Activated CD8-positive, alpha-beta T cell treated with anti-CD3 and anti-CD28 coated beads for 36 hours (primary cell): ENCODE data around the gene DACT3. TPM values are rescaled to one million over a fixed set of nuclear protein-coding genes. Genes with fewer than 3 reads are reported as not detected.

Source experiments
- ATAC-seq: fragments of 200-7000 bp; cut with Tn5 transposase; one replicate; pipeline ENCODE4 v1.10.0; 2021; ENCODE audit warnings: mild to moderate bottlenecking, moderate library complexity
- CTCF ChIA-PET: fragments of 350-600 bp; sonication (Branson Sonifier 250); formaldehyde crosslinking; loops from one replicate; lab custom pipeline; 2021; ENCODE audit warnings: antibody characterized with exemption; lab: Charles Lee
- POLR2A ChIA-PET: fragments of 350-600 bp; sonication (Branson Sonifier 250); formaldehyde crosslinking; loops from one replicate; lab custom pipeline; 2021; ENCODE audit warnings: antibody characterized with exemption; lab: Charles Lee
- DNase-seq: peaks from one replicate; pipeline ENCODE4 v3.0.0-alpha.2; 2020
- H3K27ac Mint-ChIP-seq: one replicate; pipeline ENCODE4 v1.8.0; 2021; ENCODE audit warnings: mild to moderate bottlenecking, mixed read lengths
- H3K27me3 Mint-ChIP-seq: one replicate; pipeline ENCODE4 v1.8.0; 2021; ENCODE audit warnings: mixed read lengths
- H3K36me3 Mint-ChIP-seq: one replicate; pipeline ENCODE4 v1.8.0; 2021; ENCODE audit warnings: low read depth, mixed read lengths
- H3K4me1 Mint-ChIP-seq: one replicate; pipeline ENCODE4 v1.8.0; 2021; ENCODE audit warnings: low read depth, mixed read lengths
- H3K4me3 Mint-ChIP-seq: one replicate; pipeline ENCODE4 v1.8.0; 2021; ENCODE audit warnings: mild to moderate bottlenecking, moderate library complexity, mixed read lengths
- H3K9me3 Mint-ChIP-seq: one replicate; pipeline ENCODE4 v1.8.0; 2021; ENCODE audit warnings: mixed read lengths
- CTCF ChIP-seq: fragments of 200-600 bp; IDR thresholded peaks from one replicate; pipeline ENCODE4 v1.8.0; 2022; ENCODE audit warnings: antibody characterized with exemption, mild to moderate bottlenecking
- intact Hi-C: fragments of 100-400 bp; cut with micrococcal nuclease; formaldehyde crosslinking; loops from one replicate; pipeline ENCODE4 v1.10.0; 2022
- total RNA-seq, 2 experiments: library from RNA; stranded (reverse); gene quantifications; one replicate each; pipeline ENCODE4 v1.2.3, GENCODE V29; 2021

DACT3 gene
- total RNA-seq, 2 experiments from 2014 or later = 5.8 to 6.1 TPM

- peaks cover 8% of the 10 kb centered on the region for H3K36me3 Mint-ChIP-seq
- intact Hi-C loops = no loop called here
- POLR2A ChIA-PET = interaction anchor here (2.1 kb wide), 1 partner anchor 15 kb away, joined by 5 read pairs; the partner anchor contains the start of gene DACT3
- no peak for DNase-seq
- H3K27me3 Mint-ChIP-seq = peaks cover 37% of the 10 kb centered on the region
- ATAC-seq = no peak
- H3K27ac Mint-ChIP-seq = no peak overlapping the region
- peaks cover 3% of the 10 kb centered on the region for H3K9me3 Mint-ChIP-seq
- peaks cover 4% of the 10 kb centered on the region for H3K4me1 Mint-ChIP-seq
- no peak for TF ChIP-seq CTCF
- H3K4me3 Mint-ChIP-seq = no peak overlapping the region
- CTCF ChIA-PET = interaction anchor here (0.8 kb wide), 1 partner anchor 13 kb away, joined by 3 read pairs; no protein-coding TSS in a partner anchor
Observed at GRCh38 chr19:46646402-46646801, 14.6 kb downstream of the DACT3 start.

- POLR2A ChIA-PET = interaction anchor here (2.1 kb wide), 1 partner anchor 17 kb away, joined by 5 read pairs; the partner anchor contains the start of gene DACT3
- H3K9me3 Mint-ChIP-seq = peaks cover 3% of the 10 kb centered on the region
- no peak overlapping the region for H3K27ac Mint-ChIP-seq
- TF ChIP-seq CTCF = no peak
- peaks cover 8% of the 10 kb centered on the region for H3K36me3 Mint-ChIP-seq
- DNase-seq = no peak
- H3K4me3 Mint-ChIP-seq = no peak overlapping the region
- intact Hi-C loops = no loop called here
- H3K27me3 Mint-ChIP-seq = peaks cover 29% of the 10 kb centered on the region
- CTCF ChIA-PET = interaction anchor here (0.6 to 1.8 kb wide), 4 partner anchors 17 to 60 kb away, joined by 3 to 5 read pairs (median 4); no protein-coding TSS in a partner anchor
- no peak for ATAC-seq
- H3K4me1 Mint-ChIP-seq = peaks cover 7% of the 10 kb centered on the region
Observed at GRCh38 chr19:46644720-46645119, 16.3 kb downstream of the DACT3 start.

- Mint-ChIP-seq H3K4me1 (peaks cover 7% of the 10 kb centered on the region), H3K27ac (no peak overlapping the region), H3K4me3 (peak overlapping the region; percentile 11), H3K36me3 (peaks cover under 1% of the 10 kb centered on the region), H3K9me3 (no peaks in the 10 kb centered on the region), H3K27me3 (peaks cover 13% of the 10 kb centered on the region)
- no peak for TF ChIP-seq CTCF
- no peak for ATAC-seq
- intact Hi-C loops = no loop called here
- ChIA-PET POLR2A (interaction anchor here (1.0 to 1.5 kb wide), 2 partner anchors 29 to 74 kb away, joined by 3 to 7 read pairs; no protein-coding TSS in a partner anchor), CTCF (interaction anchor here (1.0 kb wide), 1 partner anchor 24 kb away, joined by 4 read pairs; no protein-coding TSS in a partner anchor)
- DNase-seq = no peak
Observed at GRCh38 chr19:46640656-46641055, 20.3 kb downstream of the DACT3 start.

GRCh38 chr19:46639358-46640182, 21.4 kb downstream of the DACT3 start:
- H3K27me3 Mint-ChIP-seq = peaks cover 11% of the 10 kb centered on the region
- no peaks in the 10 kb centered on the region for H3K36me3 Mint-ChIP-seq
- H3K4me3 Mint-ChIP-seq = no peak overlapping the region
- no peaks in the 10 kb centered on the region for H3K9me3 Mint-ChIP-seq
- peak overlapping the region; percentile 40 for H3K27ac Mint-ChIP-seq
- ATAC-seq (peak; percentile 4), DNase-seq (peak; percentile 75)
- ChIA-PET POLR2A (interaction anchor here (0.9 to 1.5 kb wide), 3 partner anchors 18 to 34 kb away, joined by 4 to 7 read pairs (median 4); no protein-coding TSS in a partner anchor), CTCF (interaction anchor here (0.8 to 1.0 kb wide), 4 partner anchors 9 to 117 kb away, joined by 3 to 4 read pairs (median 4); no protein-coding TSS in a partner anchor)
- peaks cover 10% of the 10 kb centered on the region for H3K4me1 Mint-ChIP-seq
- TF ChIP-seq CTCF = no peak
- intact Hi-C loops = no loop called here
